Mucosa of stomach (tissue), 1 donor: ENCODE results near the gene MLLT11.

Experiments used
- H3K27me3 ChIP-seq: one replicate; pipeline ENCODE4 v1.7.0; 2013; ENCODE audit warnings: mild to moderate bottlenecking, low read length; ENCODE audit not compliant: control insufficient read depth, insufficient read depth
- H3K36me3 ChIP-seq: one replicate; pipeline ENCODE4 v1.7.0; 2013; ENCODE audit warnings: low read length; ENCODE audit not compliant: control insufficient read depth, insufficient read depth
- H3K4me1 ChIP-seq: one replicate; pipeline ENCODE4 v1.7.0; 2013; ENCODE audit warnings: mild to moderate bottlenecking, low read length; ENCODE audit not compliant: control insufficient read depth, insufficient read depth
- H3K4me3 ChIP-seq: one replicate; pipeline ENCODE4 v1.7.0; 2013; ENCODE audit warnings: low read length
- H3K9ac ChIP-seq: one replicate; pipeline ENCODE4 v1.7.0; 2013; ENCODE audit warnings: mild to moderate bottlenecking, low read length, moderate library complexity
- H3K9me3 ChIP-seq: one replicate; pipeline ENCODE4 v1.7.0; 2013; ENCODE audit warnings: mild to moderate bottlenecking, low read length, moderate library complexity; ENCODE audit not compliant: control insufficient read depth
- donor health status: Pancreatic carcinoma.

The MLLT11 gene

GRCh38 chr1:151060007-151060656, at the start of gene MLLT11:
Gene MLLT11 (plus strand): TSS chr1:151060397. CDS start chr1:151067225, 6,828 bp downstream.
- peak within 1 kb of the TSS; percentile 92 for H3K9ac ChIP-seq
- H3K4me1 ChIP-seq, result peaks cover 35% of the 10 kb centered on the region
- H3K9me3 ChIP-seq, result no peaks in the 10 kb centered on the region
- H3K36me3 ChIP-seq, result peaks cover 5% of the 10 kb centered on the region
- peak within 1 kb of the TSS; percentile 85 for H3K4me3 ChIP-seq
- no peaks in the 10 kb centered on the region for H3K27me3 ChIP-seq

- Histone ChIP-seq H3K4me1 (peaks cover 33% of the 10 kb centered on the region), H3K4me3 (no peak overlapping the region), H3K9ac (no peak overlapping the region), H3K9me3 (no peaks in the 10 kb centered on the region), H3K27me3 (no peaks in the 10 kb centered on the region), H3K36me3 (no peaks in the 10 kb centered on the region)
Observed at GRCh38 chr1:151011154-151011850, 48.9 kb upstream of the MLLT11 start.

- no peaks in the 10 kb centered on the region for H3K36me3 ChIP-seq
- peak overlapping the region; percentile 9 for H3K9ac ChIP-seq
- no peaks in the 10 kb centered on the region for H3K9me3 ChIP-seq
- H3K4me1 ChIP-seq, result peaks cover 22% of the 10 kb centered on the region
- H3K27me3 ChIP-seq, result no peaks in the 10 kb centered on the region
- H3K4me3 ChIP-seq, result no peak overlapping the region
Observed at GRCh38 chr1:151012684-151013471, 47.3 kb upstream of the MLLT11 start.

- Histone ChIP-seq H3K9ac (peak overlapping the region; percentile 9), H3K4me1 (peaks cover 20% of the 10 kb centered on the region), H3K36me3 (no peaks in the 10 kb centered on the region), H3K27me3 (no peaks in the 10 kb centered on the region), H3K9me3 (no peaks in the 10 kb centered on the region), H3K4me3 (no peak overlapping the region)
Observed at GRCh38 chr1:151013518-151013917, 46.7 kb upstream of the MLLT11 start.

GRCh38 chr1:151024540-151025146, 35.6 kb upstream of the MLLT11 start:
- Histone ChIP-seq H3K9me3 (no peaks in the 10 kb centered on the region), H3K36me3 (no peaks in the 10 kb centered on the region), H3K4me3 (no peak overlapping the region), H3K27me3 (no peaks in the 10 kb centered on the region), H3K4me1 (peaks cover 7% of the 10 kb centered on the region), H3K9ac (peak overlapping the region; percentile 41)

GRCh38 chr1:151026460-151026859, 33.7 kb upstream of the MLLT11 start:
- H3K9ac ChIP-seq, result no peak overlapping the region
- peaks cover 7% of the 10 kb centered on the region for H3K4me1 ChIP-seq
- no peak overlapping the region for H3K4me3 ChIP-seq
- H3K9me3 ChIP-seq, result no peaks in the 10 kb centered on the region
- no peaks in the 10 kb centered on the region for H3K36me3 ChIP-seq
- H3K27me3 ChIP-seq, result no peaks in the 10 kb centered on the region

- H3K36me3 ChIP-seq, result no peaks in the 10 kb centered on the region
Observed at GRCh38 chr1:151032164-151032563, 28.0 kb upstream of the MLLT11 start.

GRCh38 chr1:151035167-151035566, 25.0 kb upstream of the MLLT11 start:
- H3K4me3 ChIP-seq, result no peak overlapping the region
- H3K36me3 ChIP-seq, result no peaks in the 10 kb centered on the region
- no peak overlapping the region for H3K9ac ChIP-seq
- H3K27me3 ChIP-seq, result no peaks in the 10 kb centered on the region
- H3K9me3 ChIP-seq, result no peaks in the 10 kb centered on the region
- peaks cover 15% of the 10 kb centered on the region for H3K4me1 ChIP-seq

More at GRCh38 chr1:151032164-151032563, 28.0 kb upstream of the MLLT11 start:
- no peak overlapping the region for H3K9ac ChIP-seq
- no peaks in the 10 kb centered on the region for H3K27me3 ChIP-seq
- no peak overlapping the region for H3K4me3 ChIP-seq
- peaks cover 15% of the 10 kb centered on the region for H3K4me1 ChIP-seq
- H3K9me3 ChIP-seq, result no peaks in the 10 kb centered on the region

GRCh38 chr1:151036356-151036755, 23.8 kb upstream of the MLLT11 start, which contains the start of gene BNIPL:
Gene BNIPL (plus strand): TSS chr1:151036586. CDS start chr1:151036726, 140 bp downstream.
- Histone ChIP-seq H3K4me1 (peaks cover 15% of the 10 kb centered on the region), H3K36me3 (no peaks in the 10 kb centered on the region), H3K27me3 (no peaks in the 10 kb centered on the region), H3K4me3 (no peak within 1 kb of the TSS), H3K9me3 (no peaks in the 10 kb centered on the region), H3K9ac (no peak within 1 kb of the TSS)

GRCh38 chr1:151037032-151037431, 23.2 kb upstream of the MLLT11 start:
- no peaks in the 10 kb centered on the region for H3K36me3 ChIP-seq
- H3K4me1 ChIP-seq, result peaks cover 15% of the 10 kb centered on the region
- no peaks in the 10 kb centered on the region for H3K27me3 ChIP-seq
- H3K4me3 ChIP-seq, result no peak overlapping the region
- no peaks in the 10 kb centered on the region for H3K9me3 ChIP-seq
- no peak overlapping the region for H3K9ac ChIP-seq

- H3K9ac ChIP-seq, result no peak overlapping the region
Observed at GRCh38 chr1:151039521-151039920, 20.7 kb upstream of the MLLT11 start.

More at GRCh38 chr1:151039521-151039920, 20.7 kb upstream of the MLLT11 start:
- Histone ChIP-seq H3K27me3 (no peaks in the 10 kb centered on the region), H3K4me3 (no peak overlapping the region), H3K9me3 (no peaks in the 10 kb centered on the region), H3K36me3 (no peaks in the 10 kb centered on the region), H3K4me1 (peaks cover 15% of the 10 kb centered on the region)
